Stimulated activated CD8-positive, alpha-beta memory T cell treated with anti-CD3 and anti-CD28 coated beads, Interleukin-4, amount 100 ng/mL, for 1 hour (primary cell): Measurements from ENCODE around the gene SPATS2.
"Not testable (repeated sequence)": the region's sequence is repeated elsewhere in the genome, so short reads cannot be mapped to it uniquely, and the experiment has no call there.

Experiments
- DNase-seq, 2 donors: peaks; one replicate each; pipeline ENCODE4 v3.0.0-alpha.2; 2020; ENCODE audit warnings: low read depth in 2 of 2, low spot score in 1 of 2

Gene SPATS2

DNA sequence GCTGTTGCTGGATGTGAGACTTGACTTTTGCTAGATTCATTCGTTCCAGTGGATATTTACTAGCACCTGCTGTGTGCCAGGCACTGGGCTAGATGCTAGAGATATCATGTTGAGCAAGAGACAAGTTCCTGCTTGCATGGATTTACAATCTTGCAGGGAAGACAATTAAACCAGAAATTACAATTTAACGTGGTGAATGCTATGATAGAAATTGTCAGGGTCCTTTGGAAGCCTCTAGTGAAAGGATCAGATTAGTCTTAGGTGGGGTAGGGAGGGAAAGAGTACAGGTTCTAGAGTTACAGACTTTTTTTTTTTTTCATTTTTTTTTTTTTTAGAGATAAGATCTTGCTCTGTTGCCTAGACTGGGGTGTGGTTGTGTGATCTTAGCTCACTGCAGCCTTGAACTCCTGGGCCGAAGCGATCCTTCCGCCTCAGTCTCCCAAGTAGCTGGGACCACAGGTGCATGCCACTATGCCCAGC, 36.7 kb downstream of the SPATS2 start:
- no peak for DNase-seq

DNA sequence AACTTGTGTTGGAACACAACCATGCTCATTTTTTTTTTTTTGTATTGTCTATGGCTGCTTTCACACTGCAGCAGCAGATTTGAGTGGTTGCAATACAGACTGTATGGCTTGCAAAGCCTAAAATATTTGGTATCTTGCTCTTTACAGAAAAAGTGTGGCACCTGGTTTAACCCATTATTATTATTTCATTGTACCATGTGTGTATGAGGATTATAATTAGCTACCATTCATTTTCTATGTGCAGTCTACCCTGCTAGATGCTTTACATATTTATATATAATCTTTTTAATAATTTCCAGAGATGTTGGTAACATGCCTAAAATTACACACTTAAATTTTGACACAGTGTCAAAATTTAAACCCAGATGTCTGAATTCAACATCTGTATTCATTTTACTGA, 37.7 kb downstream of the SPATS2 start:
- DNase-seq: no peak

DNA sequence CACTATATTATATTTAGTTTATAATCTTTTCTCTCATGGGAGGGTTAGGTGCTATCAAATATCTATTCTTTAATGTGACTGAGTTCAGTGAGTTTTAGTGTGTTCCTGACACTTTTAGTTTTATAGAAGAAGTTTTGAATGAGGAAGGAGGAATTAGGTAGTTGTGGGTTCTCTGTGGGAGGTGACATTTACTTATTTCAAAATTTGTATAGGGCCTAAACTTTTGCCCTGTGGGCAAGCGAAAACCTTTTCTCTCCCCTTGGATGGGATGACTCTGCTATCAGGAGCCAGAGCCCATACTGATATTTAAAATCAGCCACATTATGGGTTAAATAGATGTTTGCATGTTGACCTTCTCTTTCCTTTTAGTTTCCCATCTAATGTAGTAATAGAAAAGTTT, 43.6 kb downstream of the SPATS2 start:
- DNase-seq: no peak

DNA sequence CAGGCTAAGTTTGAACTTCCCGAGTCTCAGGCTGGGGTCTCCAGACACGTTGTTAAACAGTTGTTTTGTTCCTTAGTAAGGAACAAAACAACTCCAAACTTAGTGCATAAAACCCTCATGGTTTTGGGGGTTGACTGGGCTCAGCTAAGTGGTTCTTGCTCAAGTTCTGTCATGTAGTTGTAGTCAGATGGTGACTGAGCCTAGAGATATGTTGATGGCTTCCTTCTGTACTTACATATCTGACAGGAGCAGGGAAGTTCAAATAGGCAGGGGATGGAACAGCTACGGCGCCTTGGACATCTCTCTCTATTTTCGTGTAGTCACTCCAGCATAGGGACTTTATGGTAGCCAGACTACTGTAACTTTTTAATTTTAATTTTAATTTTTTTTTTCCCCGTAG, 45.7 kb downstream of the SPATS2 start:
- no peak for DNase-seq

DNA sequence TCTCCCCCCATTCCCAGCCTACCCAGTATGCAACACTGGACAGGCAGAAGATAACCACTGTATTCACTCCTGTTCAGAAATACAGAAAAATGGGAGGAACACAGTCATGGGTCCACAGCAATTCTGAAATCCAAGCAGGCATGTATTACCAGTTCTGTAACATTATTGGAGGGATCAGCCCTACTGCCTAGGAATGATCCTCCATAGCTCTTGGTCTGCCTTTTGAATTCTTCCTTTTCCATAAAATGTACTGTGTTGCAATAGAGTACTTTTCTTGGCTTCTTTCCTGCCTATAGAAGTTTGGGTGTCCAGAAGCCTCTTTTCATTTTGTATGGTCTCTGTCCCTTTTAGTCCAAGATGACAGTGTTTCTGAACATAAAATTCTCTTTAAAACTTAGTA, 46.5 kb downstream of the SPATS2 start:
- no peak for DNase-seq

DNA sequence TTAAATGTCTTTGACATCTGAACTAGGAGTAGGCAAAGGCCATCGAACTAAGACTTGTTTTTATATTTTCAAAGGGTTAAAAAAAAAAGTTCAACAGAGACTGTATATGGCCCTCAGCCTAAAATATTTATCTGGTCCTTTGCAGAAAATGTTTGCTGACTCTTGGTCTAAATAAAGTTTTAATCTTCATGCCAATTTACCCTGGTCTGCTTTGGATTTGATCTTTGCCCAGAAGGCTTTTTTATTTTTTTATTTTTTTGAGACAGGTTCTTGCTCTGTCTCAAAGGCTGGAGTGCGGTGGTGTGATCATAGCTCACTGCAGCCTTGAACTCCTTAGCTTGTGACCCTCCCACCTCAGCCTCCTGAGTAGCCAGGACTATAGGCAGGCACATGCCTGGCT, 47.1 kb downstream of the SPATS2 start:
- DNase-seq: no peak

DNA sequence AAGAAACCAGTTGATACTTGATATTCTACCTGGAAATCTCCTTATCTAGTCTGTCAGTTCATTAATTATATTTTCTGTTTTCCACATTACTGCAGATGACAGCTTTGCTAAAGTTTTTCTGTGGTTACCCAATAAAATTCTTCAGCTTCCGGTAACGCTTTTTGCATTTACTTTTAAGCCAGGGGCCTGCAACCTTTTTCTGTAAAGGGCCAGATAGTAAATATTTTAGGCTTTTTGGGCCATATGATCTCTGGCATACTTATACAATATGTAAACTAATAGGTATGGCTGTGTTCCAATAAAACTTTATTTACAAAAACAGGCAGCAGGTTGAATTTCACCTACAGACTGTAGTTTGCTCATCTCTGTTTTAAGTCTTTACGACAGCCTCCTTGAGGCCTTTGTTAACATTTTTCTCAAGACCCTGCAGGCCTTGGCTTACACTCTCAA, 48.3 kb downstream of the SPATS2 start:
- no peak for DNase-seq

DNA sequence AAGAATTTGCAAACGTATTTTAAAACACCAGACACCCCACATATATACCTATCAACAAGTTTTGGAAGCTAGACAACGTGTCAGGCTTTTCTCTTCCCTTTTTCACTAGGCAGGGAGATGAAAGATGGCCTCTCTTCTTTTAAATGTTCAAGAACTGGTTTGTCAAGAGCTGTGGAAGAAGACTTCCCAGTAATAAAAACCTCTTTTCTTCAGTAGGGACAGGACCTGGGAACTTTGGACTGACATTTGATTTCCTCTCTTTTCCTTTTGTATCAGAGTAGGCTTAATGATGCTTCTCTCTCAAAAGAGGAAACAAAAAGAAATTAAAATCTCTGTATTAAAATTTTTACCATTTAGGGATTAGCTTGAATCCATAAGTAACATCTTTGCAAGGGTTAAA, 49.6 kb downstream of the SPATS2 start:
- DNase-seq: no peak

DNA sequence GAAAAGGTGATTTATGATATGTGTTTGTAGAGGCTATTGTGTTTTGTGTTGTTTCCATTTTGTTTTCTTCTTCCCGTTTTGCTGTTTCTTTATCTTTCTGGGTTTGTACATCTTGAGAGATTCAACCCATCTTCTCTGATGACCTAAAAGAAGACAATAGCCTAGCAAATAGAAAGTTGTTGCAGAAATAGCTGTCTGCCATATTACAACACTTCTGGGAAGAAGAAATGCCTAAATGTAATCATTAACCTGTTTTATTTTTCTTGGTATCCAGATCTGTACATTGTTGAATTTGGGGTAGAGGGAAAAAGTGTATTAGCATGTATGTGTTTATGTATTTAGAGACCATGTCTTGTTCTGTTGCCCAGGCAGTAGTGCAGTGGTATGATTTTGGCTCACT, 50.3 kb downstream of the SPATS2 start:
- no peak for DNase-seq

DNA sequence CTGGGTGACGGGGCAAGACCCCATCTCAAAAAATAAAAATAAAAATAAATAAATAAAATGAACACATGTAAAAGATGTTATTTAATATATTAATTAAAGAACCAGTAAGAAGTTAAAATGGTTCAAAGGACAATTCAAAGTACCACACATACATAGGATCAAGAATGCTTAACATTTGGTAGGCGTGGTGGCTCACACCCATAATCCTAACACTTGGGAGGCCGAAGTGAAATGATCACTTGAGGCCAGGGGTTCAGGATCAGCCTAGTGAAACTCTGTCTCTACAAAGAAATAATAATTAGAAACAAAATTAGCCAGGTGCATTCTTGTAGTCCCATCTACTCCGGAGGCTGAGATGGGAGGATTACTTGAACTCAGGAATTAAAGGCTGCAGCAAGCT, 53.3 kb downstream of the SPATS2 start:
- no peak for DNase-seq

DNA sequence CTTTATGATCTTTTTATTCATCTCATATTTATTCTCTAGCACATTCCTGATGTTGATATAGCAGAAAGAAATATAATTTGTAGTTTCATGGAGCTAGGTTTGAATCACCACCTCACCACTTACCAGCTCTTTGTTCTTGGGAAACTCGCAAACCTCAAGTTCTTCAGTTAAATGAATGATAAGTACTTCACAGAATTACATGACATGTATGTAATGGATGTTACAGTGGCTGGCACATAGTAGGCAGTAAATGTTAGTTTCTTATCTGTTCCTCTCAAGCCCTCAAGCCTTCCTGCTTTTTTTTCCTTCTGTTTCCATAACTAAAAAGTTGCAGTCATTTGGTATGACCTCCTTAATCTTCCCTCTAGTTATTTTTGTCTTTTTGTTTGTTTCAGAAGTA, 54.9 kb downstream of the SPATS2 start:
- DNase-seq: no peak

DNA sequence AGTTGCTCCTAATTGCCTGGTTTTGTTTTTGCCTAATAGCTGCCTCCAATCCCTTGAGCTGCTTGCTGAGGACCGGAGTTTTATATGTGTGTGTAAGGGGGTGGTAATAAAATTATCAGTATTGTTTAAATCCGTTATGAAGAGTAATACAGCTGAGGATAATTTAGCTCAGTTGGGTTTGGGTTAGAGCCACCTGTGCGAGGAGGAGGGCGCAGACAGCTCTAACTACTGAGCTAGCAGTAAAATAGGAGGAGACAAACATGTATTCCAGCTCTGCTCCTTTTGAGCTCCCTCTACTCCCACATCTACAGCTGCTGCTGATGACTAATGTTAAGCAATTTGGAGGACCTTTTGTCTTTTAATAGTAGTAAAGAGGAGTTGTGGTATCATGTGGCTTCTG, 61.5 kb downstream of the SPATS2 start:
- DNase-seq: no peak

DNA sequence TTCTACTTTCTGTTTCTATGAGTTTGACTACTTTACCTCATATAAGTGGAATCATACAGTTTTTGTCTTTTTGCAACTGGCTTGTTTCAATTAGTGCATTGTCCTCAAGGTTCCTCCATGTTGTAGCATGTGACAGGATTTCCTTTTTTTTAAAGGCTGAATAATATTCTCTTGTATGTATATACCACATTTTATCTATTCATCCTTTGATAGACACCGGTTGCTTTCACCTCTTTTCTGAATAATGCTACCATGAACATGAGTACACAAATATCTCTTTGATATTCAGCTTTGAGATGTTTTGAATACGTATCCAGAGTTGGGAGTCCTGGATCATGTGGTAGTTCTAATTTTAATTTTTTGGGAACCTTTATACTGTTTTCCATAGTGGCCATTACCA, 65.4 kb downstream of the SPATS2 start:
- DNase-seq: no peak

DNA sequence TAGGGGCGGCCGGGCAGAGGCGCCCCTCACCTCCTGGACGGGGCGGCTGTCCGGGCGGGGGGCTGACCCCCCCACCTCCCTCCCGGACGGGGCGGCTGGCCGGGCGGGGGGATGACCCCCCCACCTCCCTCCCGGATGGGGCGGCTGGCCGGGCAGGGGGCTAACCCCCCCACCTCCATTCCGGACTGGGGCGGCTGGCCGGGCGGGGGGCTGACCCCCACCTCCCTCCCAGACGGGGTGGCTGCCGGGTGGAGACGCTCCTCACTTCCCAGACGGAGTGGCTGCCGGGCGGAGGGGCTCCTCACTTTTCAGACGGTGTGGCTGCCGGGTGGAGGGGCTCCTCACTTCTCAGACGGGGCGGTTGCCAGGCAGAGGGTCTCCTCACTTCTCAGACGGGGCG, 69.5 kb downstream of the SPATS2 start:
- not testable (repeated sequence) for DNase-seq

DNA sequence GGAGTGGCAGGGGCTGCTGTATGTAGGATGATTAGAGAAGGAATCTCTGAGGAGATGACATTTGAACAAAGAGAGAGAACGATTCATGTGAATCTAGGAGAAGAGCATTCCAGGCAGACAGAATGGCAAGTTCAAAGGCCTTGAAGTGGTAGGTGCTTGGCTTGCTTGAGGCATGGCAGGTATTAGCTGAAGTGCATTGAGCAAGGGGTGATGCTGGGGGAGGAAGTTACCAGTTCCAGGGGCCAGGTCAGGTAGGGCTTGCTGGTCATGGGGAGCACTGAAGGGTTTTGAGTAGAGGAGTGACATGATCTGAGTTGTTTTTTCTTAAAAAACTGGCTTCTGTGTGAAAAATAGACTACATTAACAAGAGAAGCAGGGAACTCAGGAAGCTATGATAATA, 71.8 kb downstream of the SPATS2 start:
- no peak for DNase-seq

DNA sequence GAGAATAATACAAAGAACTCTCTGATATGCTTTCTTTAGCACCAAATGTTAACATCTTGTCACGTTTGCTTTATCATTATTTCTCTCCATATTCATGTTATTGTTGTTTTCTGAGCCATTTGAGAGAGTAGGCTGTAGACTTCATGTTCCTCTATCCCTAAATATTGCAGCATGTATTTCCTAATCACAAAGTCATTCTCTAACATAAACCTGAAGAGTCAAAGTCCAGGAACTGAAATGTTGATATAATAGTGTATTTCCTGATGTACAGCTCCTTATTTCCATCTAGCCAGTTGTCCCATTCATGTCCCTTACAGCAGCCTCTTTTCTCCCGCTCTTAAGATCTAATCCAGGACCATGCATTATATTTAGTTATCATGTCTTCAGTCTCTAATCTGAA, 72.8 kb downstream of the SPATS2 start:
- no peak for DNase-seq

DNA sequence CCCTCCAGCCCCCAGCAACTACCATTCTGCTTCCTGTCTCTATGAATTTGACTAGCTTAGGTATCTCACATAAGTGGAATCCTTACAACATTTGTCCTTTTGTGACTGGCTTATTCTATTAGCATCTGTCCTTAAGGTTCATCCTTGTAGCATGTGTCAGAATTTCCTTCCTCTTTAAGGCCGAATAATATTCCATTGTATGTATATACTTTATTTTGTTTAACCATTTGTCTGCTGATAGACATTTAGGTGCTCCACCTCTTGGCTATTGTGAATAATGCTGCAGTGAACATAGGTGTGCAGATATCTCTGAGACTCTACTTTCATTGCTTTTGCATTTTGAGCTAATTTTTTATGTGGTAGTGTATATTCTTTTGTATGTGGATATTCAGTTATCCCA, 75.7 kb downstream of the SPATS2 start:
- DNase-seq: no peak

DNA sequence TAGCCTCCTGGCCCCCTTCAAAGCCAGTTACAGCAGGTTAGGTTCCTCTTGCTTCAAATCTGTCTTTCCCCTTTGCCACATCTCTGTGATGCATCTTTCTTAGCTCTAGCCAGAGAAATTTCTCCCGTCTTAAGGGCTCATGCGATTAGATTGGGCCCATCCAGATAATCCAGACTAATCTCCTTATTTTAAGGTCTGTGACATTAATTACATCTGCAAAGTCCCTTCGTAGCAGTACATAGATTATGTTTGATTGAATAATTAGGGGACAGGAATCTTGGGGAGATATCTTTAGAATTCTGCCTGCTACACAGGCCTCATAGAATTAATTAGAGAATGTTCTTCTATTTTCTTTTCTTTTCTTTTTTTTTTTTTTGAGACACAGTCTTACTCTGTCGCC, 79.3 kb downstream of the SPATS2 start:
- DNase-seq: no peak

DNA sequence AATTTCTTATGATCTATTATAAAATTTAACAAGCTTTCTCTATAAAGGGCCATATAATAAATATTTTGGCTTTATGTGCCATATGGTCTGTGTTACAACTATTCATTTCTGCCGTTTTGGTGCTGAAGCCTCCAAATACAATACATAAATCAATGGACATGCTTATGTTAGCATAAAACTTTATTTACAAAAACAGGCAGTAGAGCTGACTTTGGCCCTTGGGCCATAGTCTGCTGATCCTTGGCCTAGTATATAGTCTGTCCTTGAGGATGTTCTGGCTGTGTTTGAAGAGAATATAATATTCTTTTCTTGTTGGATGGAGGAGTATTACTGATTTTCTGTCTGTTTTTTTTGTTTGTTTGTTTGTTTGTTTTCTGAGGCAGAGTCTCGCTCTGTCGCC, 81.6 kb downstream of the SPATS2 start:
- DNase-seq: no peak

DNA sequence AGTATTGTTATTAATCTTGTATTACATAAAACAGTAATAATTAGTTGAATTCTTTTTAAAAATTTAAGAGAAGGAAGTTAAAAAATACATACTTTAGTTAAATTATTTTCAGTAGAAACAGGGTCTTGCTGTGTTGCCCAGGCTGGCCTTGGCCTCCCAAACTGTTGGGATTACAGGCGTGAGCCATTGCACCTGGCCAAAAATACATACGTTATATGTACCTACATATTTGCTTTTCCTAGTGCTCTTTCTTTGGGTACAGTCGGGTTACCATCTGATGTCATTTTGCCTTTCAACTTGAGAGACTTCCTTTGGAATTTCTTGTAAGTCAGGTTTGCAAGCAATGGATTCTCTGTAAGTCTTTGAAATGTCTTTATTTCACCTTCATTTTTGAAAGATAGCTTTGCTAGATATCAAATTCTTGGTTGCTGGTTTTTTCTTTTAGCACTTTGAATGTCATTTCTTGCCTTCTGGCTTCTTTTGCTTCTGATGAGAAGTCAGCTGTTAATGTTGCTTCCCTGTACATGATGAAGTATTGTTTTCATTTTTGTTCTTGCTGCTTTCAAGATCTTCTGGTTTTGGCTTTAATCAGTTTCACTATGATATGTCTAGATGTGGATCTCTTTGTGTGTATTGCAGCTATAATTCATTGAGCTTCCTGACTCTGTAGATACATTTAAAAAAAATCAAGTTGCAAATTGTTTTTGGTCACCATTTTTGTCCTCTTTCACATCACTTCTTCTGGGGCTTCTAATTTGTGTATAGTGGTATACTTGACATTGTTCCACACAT, 84.4 kb downstream of the SPATS2 start:
- DNase-seq: no peak

DNA sequence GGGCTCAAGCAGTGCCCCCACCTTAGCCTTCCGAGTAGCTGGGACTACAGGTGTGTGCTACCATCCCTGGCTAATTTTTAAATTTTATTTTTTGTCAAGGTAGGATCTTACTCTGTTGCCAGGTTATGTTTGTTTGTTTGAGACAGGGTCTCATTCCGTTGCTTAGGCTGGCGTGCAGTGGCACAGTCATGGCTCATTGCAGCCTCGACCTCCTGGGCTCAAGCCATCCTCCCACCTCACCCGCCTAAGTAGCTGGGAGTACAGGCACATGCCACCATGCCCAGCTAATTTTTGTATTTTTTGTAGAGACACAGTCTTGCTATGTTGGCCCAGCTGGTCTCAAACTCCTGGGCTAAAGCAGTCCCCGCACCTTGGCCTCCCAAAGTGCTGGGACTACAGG, 88.2 kb downstream of the SPATS2 start:
- no peak for DNase-seq

DNA sequence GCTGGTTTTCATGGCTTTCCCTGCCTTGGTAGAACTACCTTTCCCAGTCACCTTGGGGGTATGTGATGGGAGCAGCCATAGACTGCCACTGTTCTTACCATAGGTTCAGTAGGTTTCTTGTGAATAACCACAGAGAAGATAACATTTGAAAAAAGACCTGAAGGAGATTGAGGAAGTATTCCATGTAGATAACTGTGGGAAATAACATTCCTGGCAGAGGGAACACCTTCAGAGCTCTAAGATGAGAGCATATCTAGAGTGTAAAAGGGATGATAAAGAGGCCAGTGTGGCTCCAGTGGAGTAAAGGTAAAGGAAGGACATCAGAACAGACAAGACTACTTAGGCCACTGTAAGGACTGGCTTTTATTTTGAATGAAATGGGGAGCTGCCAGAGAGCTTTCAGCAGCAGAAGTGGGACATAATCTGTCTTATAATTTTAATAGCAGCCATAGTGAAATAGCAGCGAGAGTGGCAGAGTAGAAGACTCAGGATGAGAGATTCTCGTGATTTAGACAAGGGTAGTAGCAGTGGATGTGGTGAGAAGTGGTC, 88.9 kb downstream of the SPATS2 start:
- no peak for DNase-seq

DNA sequence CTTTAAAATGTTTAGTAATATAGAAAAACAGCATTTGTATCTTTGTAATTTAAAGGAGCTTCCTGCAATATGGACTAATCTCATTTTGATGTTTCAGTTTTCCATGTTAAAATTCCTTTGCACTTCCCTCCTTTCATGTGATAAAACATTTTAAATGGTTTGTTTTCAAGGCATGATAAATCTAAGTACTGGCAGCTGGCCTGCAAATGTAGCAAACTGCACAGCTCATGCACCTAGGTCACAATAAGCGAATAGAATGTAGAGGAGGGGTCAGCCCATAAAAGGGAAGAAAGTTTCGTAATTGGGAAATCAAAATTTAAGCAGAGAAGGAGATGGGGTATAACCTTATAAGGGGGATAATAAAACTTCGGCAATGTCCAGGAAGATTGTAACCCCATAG, 91.6 kb downstream of the SPATS2 start:
- no peak for DNase-seq
